ENCODE measurements around the gene MYH14.
A peak's percentile ranks its signal among the peaks of the same experiment; 100 is the strongest.

MYH14 gene

DNA sequence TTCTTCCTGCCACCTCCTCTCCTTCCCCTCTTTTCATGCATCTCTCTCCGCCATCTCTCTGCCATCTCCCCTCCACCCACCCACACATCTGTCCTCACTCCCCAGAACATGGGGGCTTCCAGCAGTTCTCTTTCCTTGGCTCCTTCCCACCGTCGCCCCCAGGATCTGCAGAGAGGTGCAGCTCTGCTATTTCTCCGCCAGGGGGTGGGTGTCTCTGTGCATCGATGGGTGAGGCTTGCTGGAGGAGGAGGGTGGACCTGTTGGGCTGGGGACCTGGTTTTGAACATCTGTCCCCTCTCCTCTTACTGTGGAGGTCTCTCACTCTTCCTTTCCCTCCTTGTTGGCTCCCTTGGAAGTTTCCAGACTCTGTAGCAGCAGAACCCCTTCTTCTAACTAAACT is 51.7 kb downstream of the MYH14 start:
- H3K4me3 ChIP-seq (ENCODE audit: low read depth, low read length): no peak overlapping the region
- DNase-seq (ENCODE audit: low read depth): no peak
- TF ChIP-seq POLR2A (IDR thresholded peaks at IDR 0.05; ENCODE audit: extremely low read depth, insufficient read length) (no peak), MAX (IDR thresholded peaks at IDR 0.05; ENCODE audit: low read depth, low read length) (no peak), MYC (IDR thresholded peaks at IDR 0.05; ENCODE audit: low read depth, low read length) (no peak)
- TF ChIP-seq, protein P1, sequence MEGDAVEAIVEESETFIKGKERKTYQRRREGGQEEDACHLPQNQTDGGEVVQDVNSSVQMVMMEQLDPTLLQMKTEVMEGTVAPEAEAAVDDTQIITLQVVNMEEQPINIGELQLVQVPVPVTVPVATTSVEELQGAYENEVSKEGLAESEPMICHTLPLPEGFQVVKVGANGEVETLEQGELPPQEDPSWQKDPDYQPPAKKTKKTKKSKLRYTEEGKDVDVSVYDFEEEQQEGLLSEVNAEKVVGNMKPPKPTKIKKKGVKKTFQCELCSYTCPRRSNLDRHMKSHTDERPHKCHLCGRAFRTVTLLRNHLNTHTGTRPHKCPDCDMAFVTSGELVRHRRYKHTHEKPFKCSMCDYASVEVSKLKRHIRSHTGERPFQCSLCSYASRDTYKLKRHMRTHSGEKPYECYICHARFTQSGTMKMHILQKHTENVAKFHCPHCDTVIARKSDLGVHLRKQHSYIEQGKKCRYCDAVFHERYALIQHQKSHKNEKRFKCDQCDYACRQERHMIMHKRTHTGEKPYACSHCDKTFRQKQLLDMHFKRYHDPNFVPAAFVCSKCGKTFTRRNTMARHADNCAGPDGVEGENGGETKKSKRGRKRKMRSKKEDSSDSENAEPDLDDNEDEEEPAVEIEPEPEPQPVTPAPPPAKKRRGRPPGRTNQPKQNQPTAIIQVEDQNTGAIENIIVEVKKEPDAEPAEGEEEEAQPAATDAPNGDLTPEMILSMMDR (IDR thresholded peaks at IDR 0.05; ENCODE audit: low read depth, low read length): no peak

- DNase-seq (ENCODE audit: low read depth): no peak
- no peak overlapping the region for H3K4me3 ChIP-seq (ENCODE audit: low read depth, low read length)
- TF ChIP-seq POLR2A (IDR thresholded peaks at IDR 0.05; ENCODE audit: extremely low read depth, insufficient read length): no peak
- TF ChIP-seq, protein P1 (IDR thresholded peaks at IDR 0.05; ENCODE audit: low read depth, low read length): no peak
- TF ChIP-seq MAX (IDR thresholded peaks at IDR 0.05; ENCODE audit: low read depth, low read length): no peak
- no peak for TF ChIP-seq MYC (IDR thresholded peaks at IDR 0.05; ENCODE audit: low read depth, low read length)
Measured at GRCh38 chr19:50257141-50257540, 53.7 kb downstream of the MYH14 start.

DNA sequence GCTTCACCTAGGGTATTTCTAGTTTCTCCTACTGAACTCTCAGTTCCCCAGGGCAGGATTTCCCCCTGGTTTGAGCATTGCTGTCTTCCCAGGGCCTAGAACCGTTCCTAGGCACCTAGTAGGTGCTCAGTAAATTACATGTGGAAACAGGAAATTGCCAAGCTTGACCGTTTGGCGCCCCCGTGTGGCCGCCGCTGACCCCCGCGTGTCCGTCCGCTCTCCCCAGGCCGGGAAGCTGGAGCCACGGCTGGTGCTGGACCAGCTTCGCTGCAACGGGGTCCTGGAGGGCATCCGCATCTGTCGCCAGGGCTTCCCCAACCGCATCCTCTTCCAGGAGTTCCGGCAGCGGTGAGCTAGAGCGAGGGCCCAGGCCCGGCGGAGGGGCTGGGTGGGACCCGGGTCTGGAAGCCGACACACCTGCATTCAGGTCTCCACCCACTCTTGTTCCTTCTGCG is 55.5 kb downstream of the MYH14 start:
- DNase-seq (ENCODE audit: low read depth): peak; percentile 52
- H3K4me3 ChIP-seq (ENCODE audit: low read depth, low read length): no peak overlapping the region
- TF ChIP-seq MYC (IDR thresholded peaks at IDR 0.05; ENCODE audit: low read depth, low read length) (no peak), MAX (IDR thresholded peaks at IDR 0.05; ENCODE audit: low read depth, low read length) (0 out of 2 replicates have a peak, but pooled peaks have one; percentile 11), POLR2A (IDR thresholded peaks at IDR 0.05; ENCODE audit: extremely low read depth, insufficient read length) (no peak)
- TF ChIP-seq, protein P1 (IDR thresholded peaks at IDR 0.05; ENCODE audit: low read depth, low read length): peak; percentile 66

DNA sequence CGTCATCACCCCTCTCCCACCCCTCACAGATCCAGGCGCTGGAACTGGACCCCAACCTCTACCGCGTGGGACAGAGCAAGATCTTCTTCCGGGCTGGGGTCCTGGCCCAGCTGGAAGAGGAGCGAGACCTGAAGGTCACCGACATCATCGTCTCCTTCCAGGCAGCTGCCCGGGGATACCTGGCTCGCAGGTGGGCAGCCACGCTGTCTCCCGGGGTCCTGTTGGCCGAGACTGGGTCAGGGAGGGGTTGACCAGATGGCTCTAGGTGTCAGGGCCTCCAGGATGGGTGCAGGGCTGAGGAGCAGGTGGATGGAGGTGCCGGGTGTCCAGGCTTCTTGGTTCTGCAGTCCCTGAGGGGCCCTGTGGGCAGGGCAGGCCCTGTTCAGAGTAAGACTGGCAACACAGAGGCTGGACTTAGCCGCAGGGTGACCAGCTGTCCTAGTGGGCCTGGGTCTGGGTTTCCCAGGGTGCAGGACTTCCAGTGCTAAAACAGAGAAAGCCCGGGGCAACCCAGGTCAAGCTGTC is 58.1 kb downstream of the MYH14 start:
- no peak overlapping the region for H3K4me3 ChIP-seq (ENCODE audit: low read depth, low read length)
- DNase-seq (ENCODE audit: low read depth): no peak
- TF ChIP-seq, protein P1 (IDR thresholded peaks at IDR 0.05; ENCODE audit: low read depth, low read length): no peak
- no peak for TF ChIP-seq MAX (IDR thresholded peaks at IDR 0.05; ENCODE audit: low read depth, low read length)
- no peak for TF ChIP-seq MYC (IDR thresholded peaks at IDR 0.05; ENCODE audit: low read depth, low read length)
- no peak for TF ChIP-seq POLR2A (IDR thresholded peaks at IDR 0.05; ENCODE audit: extremely low read depth, insufficient read length)

DNA sequence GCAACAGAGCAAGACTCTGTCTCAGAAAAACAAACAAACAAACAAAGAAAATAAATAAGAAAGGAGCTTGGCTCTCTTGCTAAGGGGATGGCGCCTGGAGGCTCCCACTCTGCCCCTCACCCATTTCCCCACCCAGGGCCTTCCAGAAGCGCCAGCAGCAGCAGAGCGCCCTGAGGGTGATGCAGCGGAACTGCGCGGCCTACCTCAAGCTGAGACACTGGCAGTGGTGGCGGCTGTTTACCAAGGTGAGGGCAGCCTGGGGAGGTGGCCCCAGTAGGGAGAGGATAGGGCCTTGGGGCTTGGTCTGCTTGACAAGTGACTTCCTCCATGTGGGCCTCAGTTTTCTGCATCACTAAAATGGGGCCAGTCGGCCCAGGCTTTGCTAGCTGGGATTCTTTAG is 59.8 kb downstream of the MYH14 start:
- DNase-seq (ENCODE audit: low read depth): no peak
- no peak for TF ChIP-seq MYC (IDR thresholded peaks at IDR 0.05; ENCODE audit: low read depth, low read length)
- no peak for TF ChIP-seq POLR2A (IDR thresholded peaks at IDR 0.05; ENCODE audit: extremely low read depth, insufficient read length)
- no peak for TF ChIP-seq MAX (IDR thresholded peaks at IDR 0.05; ENCODE audit: low read depth, low read length)
- TF ChIP-seq, protein P1 (IDR thresholded peaks at IDR 0.05; ENCODE audit: low read depth, low read length): no peak
- H3K4me3 ChIP-seq (ENCODE audit: low read depth, low read length): no peak overlapping the region
